ENCODE data around the gene C1orf52. TPM values are rescaled to one million over a fixed set of nuclear protein-coding genes. Genes with fewer than 3 reads are reported as not detected.

Gene C1orf52
- polyA plus RNA-seq, 2 of the 4 experiments (the other 2 are of a cell fraction): 12.2 to 22.4 TPM

- Histone ChIP-seq H3K4me1 (no peaks in the 10 kb centered on the region), H3K4me3 (no peak overlapping the region), H3K4me2 (no peak overlapping the region), H3K9me3 (no peaks in the 10 kb centered on the region), H3K27ac (no peak overlapping the region)
- 77% methylated on average over 4 of the region's 4 CpGs for WGBS (ENCODE audit: missing lambda C conversion rate)
- ATAC-seq: no peak
- POLR2A ChIA-PET: no interaction called here
- TF ChIP-seq FOSB (CRISPR knock-in tag; IDR thresholded peaks at IDR 0.05): no peak
- TF ChIP-seq HOXB13 (CRISPR knock-in tag; IDR thresholded peaks at IDR 0.05; ENCODE audit: low read depth): no peak
- TF ChIP-seq POLR2A (IDR thresholded peaks at IDR 0.05; ENCODE audit: low read length): no peak
- TF ChIP-seq, protein P1, sequence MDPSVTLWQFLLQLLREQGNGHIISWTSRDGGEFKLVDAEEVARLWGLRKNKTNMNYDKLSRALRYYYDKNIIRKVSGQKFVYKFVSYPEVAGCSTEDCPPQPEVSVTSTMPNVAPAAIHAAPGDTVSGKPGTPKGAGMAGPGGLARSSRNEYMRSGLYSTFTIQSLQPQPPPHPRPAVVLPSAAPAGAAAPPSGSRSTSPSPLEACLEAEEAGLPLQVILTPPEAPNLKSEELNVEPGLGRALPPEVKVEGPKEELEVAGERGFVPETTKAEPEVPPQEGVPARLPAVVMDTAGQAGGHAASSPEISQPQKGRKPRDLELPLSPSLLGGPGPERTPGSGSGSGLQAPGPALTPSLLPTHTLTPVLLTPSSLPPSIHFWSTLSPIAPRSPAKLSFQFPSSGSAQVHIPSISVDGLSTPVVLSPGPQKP (IDR thresholded peaks at IDR 0.05; ENCODE audit: low read depth, low read length): no peak
- TF ChIP-seq ZNF302 (CRISPR knock-in tag; IDR thresholded peaks at IDR 0.05): no peak
- TF ChIP-seq ZSCAN20 (CRISPR knock-in tag; IDR thresholded peaks at IDR 0.05): no peak
- TF ChIP-seq HDAC2 (IDR thresholded peaks at IDR 0.05): no peak
- no peak for TF ChIP-seq EHF (CRISPR knock-in tag; IDR thresholded peaks at IDR 0.05)
- TF ChIP-seq, protein P2, sequence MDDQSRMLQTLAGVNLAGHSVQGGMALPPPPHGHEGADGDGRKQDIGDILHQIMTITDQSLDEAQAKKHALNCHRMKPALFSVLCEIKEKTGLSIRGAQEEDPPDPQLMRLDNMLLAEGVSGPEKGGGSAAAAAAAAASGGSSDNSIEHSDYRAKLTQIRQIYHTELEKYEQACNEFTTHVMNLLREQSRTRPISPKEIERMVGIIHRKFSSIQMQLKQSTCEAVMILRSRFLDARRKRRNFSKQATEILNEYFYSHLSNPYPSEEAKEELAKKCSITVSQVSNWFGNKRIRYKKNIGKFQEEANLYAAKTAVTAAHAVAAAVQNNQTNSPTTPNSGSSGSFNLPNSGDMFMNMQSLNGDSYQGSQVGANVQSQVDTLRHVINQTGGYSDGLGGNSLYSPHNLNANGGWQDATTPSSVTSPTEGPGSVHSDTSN (IDR thresholded peaks at IDR 0.05): no peak
- TF ChIP-seq, protein P3, sequence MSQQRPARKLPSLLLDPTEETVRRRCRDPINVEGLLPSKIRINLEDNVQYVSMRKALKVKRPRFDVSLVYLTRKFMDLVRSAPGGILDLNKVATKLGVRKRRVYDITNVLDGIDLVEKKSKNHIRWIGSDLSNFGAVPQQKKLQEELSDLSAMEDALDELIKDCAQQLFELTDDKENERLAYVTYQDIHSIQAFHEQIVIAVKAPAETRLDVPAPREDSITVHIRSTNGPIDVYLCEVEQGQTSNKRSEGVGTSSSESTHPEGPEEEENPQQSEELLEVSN (IDR thresholded peaks at IDR 0.05; ENCODE audit: borderline replicate concordance, low read depth): no peak
- no peak for TF ChIP-seq BHLHE40 (IDR thresholded peaks at IDR 0.05; ENCODE audit: low read depth, low read length)
- no peak for TF ChIP-seq JUN (IDR thresholded peaks at IDR 0.05)
- TF ChIP-seq FOXS1 (CRISPR knock-in tag; IDR thresholded peaks at IDR 0.05): no peak
- TF ChIP-seq USF2 (IDR thresholded peaks at IDR 0.05): no peak
- no peak for TF ChIP-seq KDM5A (IDR thresholded peaks at IDR 0.05)
- DNase-seq (ENCODE audit: low read depth in 1 of 2, low spot score in 1 of 2): no peak
- CTCF ChIA-PET: interaction anchor here (0.6 to 2.5 kb wide), 6 partner anchors 10 to 300 kb away, joined by 3 to 10 read pairs (median 6); partner anchors contain the start of gene C1orf52
- FAIRE-seq: no peak
Observed at GRCh38 chr1:85244271-85245061, 15.0 kb downstream of the C1orf52 start.

DNA sequence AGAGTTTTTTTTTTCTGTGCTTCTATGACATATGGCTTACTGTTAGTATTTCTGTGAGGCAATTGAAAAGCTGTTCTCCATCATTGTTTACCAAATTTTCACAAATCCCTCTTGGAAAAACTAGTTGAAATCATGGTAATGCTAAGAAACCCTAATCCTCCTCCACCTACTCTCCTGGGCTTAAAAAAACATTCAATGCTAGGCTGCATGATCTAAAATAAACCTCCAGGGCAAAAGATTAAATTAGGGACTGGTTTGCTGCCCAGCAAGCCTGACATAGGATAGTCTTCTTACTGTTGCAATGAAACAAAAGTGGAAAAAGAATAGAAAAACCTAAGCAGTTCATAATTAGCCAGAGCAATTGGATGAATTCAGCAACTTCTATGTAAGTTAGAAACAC lies 16.1 kb downstream of the C1orf52 start:
- no peak for TF ChIP-seq MAX (IDR thresholded peaks at IDR 0.05)
- no peak for TF ChIP-seq CBX8 (IDR thresholded peaks at IDR 0.05)
- POLR2A ChIA-PET: no interaction called here
- FAIRE-seq (no peak), DNase-seq (ENCODE audit: low read depth in 1 of 2, low spot score in 1 of 2) (no peak), ATAC-seq (no peak)
- no peak overlapping the region for H3K4me2 ChIP-seq
- H3K9me3 ChIP-seq: no peaks in the 10 kb centered on the region
- no peak overlapping the region for H3K27ac ChIP-seq
- no peaks in the 10 kb centered on the region for H3K4me1 ChIP-seq
- H3K4me3 ChIP-seq: no peak overlapping the region
- CTCF ChIA-PET: interaction anchor here (1.3 to 2.5 kb wide), 2 partner anchors 134 to 298 kb away, joined by 7 to 10 read pairs; no protein-coding TSS in a partner anchor

DNA sequence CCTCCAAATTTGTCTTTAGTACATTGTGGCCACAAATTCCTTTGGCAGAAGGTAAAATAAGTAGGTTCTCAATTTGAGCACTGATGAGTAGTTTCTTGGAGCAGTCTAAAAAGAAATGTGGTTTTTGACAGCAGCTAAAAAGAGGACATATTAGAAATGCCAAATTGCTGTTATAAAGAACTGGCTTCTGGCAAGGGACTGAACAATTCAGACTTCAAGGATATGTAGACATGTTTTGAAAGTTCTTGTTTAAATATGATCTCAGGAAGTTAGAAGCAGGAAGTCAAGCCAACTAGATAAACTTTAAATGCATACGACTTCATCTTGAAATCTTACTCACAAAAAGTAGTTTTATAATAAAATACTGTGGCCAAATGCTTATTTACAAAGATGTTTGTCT lies 18.8 kb downstream of the C1orf52 start:
- ChIA-PET POLR2A (no interaction called here), CTCF (interaction anchor here (1.2 to 2.1 kb wide), 2 partner anchors 16 to 296 kb away, joined by 3 to 5 read pairs; no protein-coding TSS in a partner anchor)
- 69% methylated on average over 1 of the region's 1 CpG for WGBS (ENCODE audit: missing lambda C conversion rate)
- H3K4me1 ChIP-seq: no peaks in the 10 kb centered on the region
- no peak overlapping the region for H3K4me2 ChIP-seq
- DNase-seq (ENCODE audit: low read depth in 1 of 2, low spot score in 1 of 2): no peak
- TF ChIP-seq, protein P3 (IDR thresholded peaks at IDR 0.05; ENCODE audit: borderline replicate concordance, low read depth): no peak
- TF ChIP-seq EHMT2 (IDR thresholded peaks at IDR 0.05; ENCODE audit: low read depth) (no peak), RAD21 (conservative IDR thresholded peaks at IDR 0.05 in 1 of 2, IDR thresholded peaks at IDR 0.05 in 1 of 2) (0 out of 5 replicates have a peak, but pooled peaks of 1 of the 2 experiments have one; percentile 0), CBX8 (IDR thresholded peaks at IDR 0.05) (no peak), HDAC2 (IDR thresholded peaks at IDR 0.05) (no peak)
- no peak for FAIRE-seq
- no peak overlapping the region for H3K27ac ChIP-seq
- no peak for ATAC-seq
- H3K9me3 ChIP-seq: no peaks in the 10 kb centered on the region
- no peak overlapping the region for H3K4me3 ChIP-seq

All from A549 (cell line).